HepG2 (cell line): ENCODE measurements around the gene HECTD1. TPM values are rescaled to one million over a fixed set of nuclear protein-coding genes. Genes with fewer than 3 reads are reported as not detected.
"Not testable (repeated sequence)": the region's sequence is repeated elsewhere in the genome, so short reads cannot be mapped to it uniquely, and the experiment has no call there.

Experiments
- ATAC-seq: fragments of 200-7000 bp; cut with Tn5 transposase; 3 replicates; pipeline ENCODE4 v1.9.1; 2020; ENCODE audit warnings: mild to moderate bottlenecking, moderate library complexity
- BruUV-seq: library from RNA; stranded (reverse); fragments of 400-500 nt; replicated peaks from 2 replicates; lab custom pipeline; 2021; lab: Mats Ljungman, UMichigan
- CTCF ChIA-PET: fragments of 300-600 bp; formaldehyde crosslinking; extraction: SDS; loops from one replicate; lab custom pipeline; 2021; ENCODE audit warnings: low total read pairs, inconsistent platforms, low intra/inter-chr PET ratio; lab: Yijun Ruan, JAX
- POLR2A ChIA-PET: fragments of 350-600 bp; sonication (Branson Sonifier 250); formaldehyde crosslinking; loops from one replicate; lab custom pipeline; 2020; ENCODE audit warnings: antibody characterized with exemption, inconsistent platforms; lab: Yijun Ruan, JAX
- DNase-seq: peaks from one replicate; pipeline ENCODE4 v3.0.0-alpha.2; 2015; ENCODE audit warnings: low spot score
- FAIRE-seq: peaks from 3 replicates; lab custom pipeline; 2011; peaks lifted over from hg19 to GRCh38; lab: Jason Lieb, UNC
- H2AFZ ChIP-seq: one replicate; pipeline ENCODE4 v1.6.1; 2011; ENCODE audit warnings: low read length, inconsistent platforms
- H3K27ac ChIP-seq: fragments of 300-600 bp; 3 replicates; pipeline ENCODE4 v1.8.0; 2011; ENCODE audit warnings: mixed run types, mild to moderate bottlenecking, mixed read lengths, low read length, inconsistent platforms; ENCODE audit not compliant: insufficient read depth; ENCODE audit errors: extremely low read length
- H3K27me3 ChIP-seq, 2 experiments: fragments of 200-600 bp in 1 of 2; 2 replicates in 1 of 2; 3 replicates in 1 of 2; pipeline versions ENCODE4 v1.6.0 to v1.8.0; 2011; ENCODE audit warnings: low read length in 2 of 2, mild to moderate bottlenecking in 2 of 2, moderate library complexity in 2 of 2, inconsistent platforms in 1 of 2; ENCODE audit not compliant: insufficient read depth in 2 of 2, control insufficient read depth in 1 of 2
- H3K36me3 ChIP-seq, 2 experiments: fragments of 200-600 bp in 1 of 2; replicated peaks in 1 of 2; 2 replicates in 1 of 2; 3 replicates in 1 of 2; pipeline versions ENCODE4 v1.5.1 to v1.8.0; 2011; ENCODE audit warnings: low read length in 2 of 2, inconsistent platforms in 1 of 2; ENCODE audit not compliant: insufficient read depth in 2 of 2, control insufficient read depth in 1 of 2
- H3K4me1 ChIP-seq: 2 replicates; pipeline ENCODE4 v1.5.1; 2012; ENCODE audit warnings: low read length, inconsistent platforms; ENCODE audit not compliant: insufficient read depth
- H3K4me2 ChIP-seq: 2 replicates; pipeline ENCODE4 v1.6.0; 2011; ENCODE audit warnings: low read depth, low read length, inconsistent platforms
- H3K4me3 ChIP-seq, 3 experiments: fragments of 200-600 bp in 1 of 3; sonication (generic), shearing (Covaris generic) in 1 of 3; replicated peaks in 1 of 3; 2 replicates each; pipeline ENCODE4 v1.5.1; 2011 to 2016; ENCODE audit warnings: low read length in 3 of 3, inconsistent platforms in 2 of 3, low read depth in 2 of 3, mild to moderate bottlenecking in 2 of 3, control low read depth in 1 of 3, mixed read lengths in 1 of 3; ENCODE audit not compliant: insufficient read depth in 1 of 3
- H3K79me2 ChIP-seq: one replicate; pipeline ENCODE4 v1.6.1; 2011; ENCODE audit warnings: low read length, inconsistent platforms; ENCODE audit not compliant: insufficient read depth
- H3K9ac ChIP-seq: 2 replicates; pipeline ENCODE4 v1.6.0; 2011; ENCODE audit warnings: mild to moderate bottlenecking, low read depth, low read length, inconsistent platforms; ENCODE audit not compliant: insufficient read depth
- H3K9me3 ChIP-seq: 2 replicates; pipeline ENCODE4 v1.5.1; 2012; ENCODE audit warnings: mild to moderate bottlenecking, low read length
- H4K20me1 ChIP-seq: 2 replicates; pipeline ENCODE4 v1.6.0; 2011; ENCODE audit warnings: inconsistent platforms, mild to moderate bottlenecking, low read length, moderate library complexity; ENCODE audit not compliant: insufficient read depth
- ARID2 ChIP-seq: sonication (generic); formaldehyde crosslinking; IDR thresholded peaks from 2 replicates; pipeline ENCODE4 v1.8.1; 2022; ENCODE audit warnings: mild to moderate bottlenecking, missing genetic modification reagents, borderline replicate concordance
- KAT7 ChIP-seq: IDR thresholded peaks from 2 replicates; pipeline ENCODE4 v1.6.1; 2018; ENCODE audit warnings: borderline replicate concordance, missing compliant biosample characterization
- NR2F2 ChIP-seq: IDR thresholded peaks from 2 replicates; pipeline ENCODE4 v1.6.1; 2012; ENCODE audit warnings: low read depth, inconsistent platforms, borderline replicate concordance
- RBFOX2 ChIP-seq: fragments of 200-400 bp; formaldehyde crosslinking; IDR thresholded peaks from 2 replicates; pipeline ENCODE4 v1.6.1; 2017; ENCODE audit warnings: low read depth, mild to moderate bottlenecking, low read length
- SP4 ChIP-seq: sonication (generic); formaldehyde crosslinking; IDR thresholded peaks from 2 replicates; pipeline ENCODE4 v1.8.1; 2023; ENCODE audit warnings: mild to moderate bottlenecking, missing genetic modification reagents
- TCF12 ChIP-seq, 2 experiments: fragments of 450-650 bp in 1 of 2; sonication (generic) in 1 of 2; formaldehyde crosslinking in 1 of 2; IDR thresholded peaks; 2 replicates each; pipeline versions ENCODE4 v1.6.1 to v1.8.0; 2017 to 2022; ENCODE audit warnings: antibody characterized with exemption in 1 of 2, mild to moderate bottlenecking in 1 of 2, missing genetic modification reagents in 1 of 2, moderate library complexity in 1 of 2
- THYN1 ChIP-seq: sonication (generic); formaldehyde crosslinking; IDR thresholded peaks from 2 replicates; pipeline ENCODE4 v1.8.1; 2023; ENCODE audit warnings: low read depth, mild to moderate bottlenecking, moderate library complexity, missing genetic modification reagents, borderline replicate concordance
- ZMAT3 ChIP-seq: sonication (generic); formaldehyde crosslinking; conservative IDR thresholded peaks from 2 replicates; pipeline ENCODE4 v1.7.0; 2021; ENCODE audit warnings: missing genetic modification reagents
- WGBS: methylation state at CpG from one replicate; pipeline ENCODE4 v1.1.6; 2017; ENCODE audit warnings: low lambda C conversion rate; 5-methylcytosine and 5-hydroxymethylcytosine counted together
- in situ Hi-C: cut with HindIII; loops from 2 replicates; pipeline ENCODE4 v1.10.0; 2017; ENCODE audit warnings: low pct_unique_long_range_greater_than_20kb; ENCODE audit not compliant: extremely low pct_ligation_motif_present
- intact Hi-C: fragments of 100-400 bp; cut with micrococcal nuclease; formaldehyde crosslinking; loops from one replicate; pipeline ENCODE4 v1.10.0; 2022; ENCODE audit not compliant: unreplicated experiment
- polyA plus RNA-seq, 8 experiments: library from polyadenylated mRNA; depleted of rRNA in 3 of 8; stranded (reverse) in 7 of 8; unstranded in 1 of 8; fragments of >200 nt; fragmentation: Illumina TruSeq in 4 of 8; extraction: Trizol in 4 of 8; gene quantifications; 2 replicates each; pipeline versions ENCODE4 v1.2.1 to v1.2.3, GENCODE V29; 2011 to 2016; ENCODE audit warnings: low read depth in 4 of 8, missing spikeins in 1 of 8, mixed read lengths in 1 of 8; ENCODE audit not compliant: insufficient read depth in 1 of 8
- total RNA-seq, 5 experiments: library from RNA; depleted of rRNA; stranded (reverse); fragments of >200 nt; fragmentation: Illumina TruSeq; extraction: Trizol; gene quantifications; 2 replicates each; pipeline ENCODE4 v1.2.3, GENCODE V29; 2016; ENCODE audit warnings: low read depth in 1 of 5

Gene HECTD1
- total and polyA plus RNA-seq, 2 of the 13 experiments (the other 11 are each of a cell fraction or from before 2014, with no cell fraction given): 312 to 560 TPM

DNA sequence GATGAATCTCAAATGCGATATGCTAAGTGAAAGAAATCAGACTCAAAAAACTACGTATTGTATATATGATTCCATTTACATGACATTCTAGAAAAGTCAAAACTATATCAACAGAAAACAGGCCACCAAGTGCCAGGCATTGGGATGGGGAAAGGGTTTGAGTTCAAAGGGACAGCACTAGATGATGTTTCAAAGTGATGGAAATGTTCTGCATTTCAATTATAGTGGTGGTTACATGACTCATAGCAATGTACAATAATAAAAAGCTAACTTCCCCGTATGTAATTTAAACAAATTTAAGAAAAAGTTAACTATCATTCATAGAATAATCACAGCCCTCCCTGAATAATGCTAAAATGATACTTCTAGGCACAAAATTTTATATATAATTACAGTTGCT is 13.5 kb downstream of the HECTD1 start (continued):
- TF ChIP-seq RBFOX2 (0 out of 2 replicates have a peak, but pooled peaks have one; percentile 24), NR2F2 (no peak), TCF12 (IDR thresholded peaks at IDR 0.05) (0 out of 2 replicates have a peak, but pooled peaks have one; percentile 26), TCF12 (CRISPR knock-in tag; IDR thresholded peaks at IDR 0.05) (no peak), SP4 (CRISPR knock-in tag) (no peak)

DNA sequence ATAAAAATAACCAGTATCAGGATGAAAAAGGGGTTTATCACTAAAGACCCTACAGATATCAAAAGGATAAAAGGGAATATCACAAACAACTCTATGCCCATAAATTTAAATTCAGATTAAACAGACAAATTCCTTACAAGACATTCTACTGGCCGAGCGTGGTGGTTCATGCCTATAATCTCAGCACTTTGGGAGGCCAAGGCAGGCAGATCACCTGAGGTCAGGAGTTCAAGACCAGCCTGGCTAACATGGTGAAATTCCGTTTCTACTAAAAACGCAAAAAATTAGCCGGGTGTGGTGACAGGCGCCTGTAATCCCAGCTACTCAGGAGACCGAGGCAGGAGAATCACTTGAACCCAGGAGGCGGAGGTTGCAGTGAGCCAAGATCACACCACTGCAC is 15.0 kb downstream of the HECTD1 start:
- CTCF ChIA-PET: not testable (repeated sequence)

More for the DNA sequence above, 15.0 kb downstream of the HECTD1 start:
- peaks cover 99% of the 10 kb centered on the region for H3K79me2 ChIP-seq
- H3K36me3 ChIP-seq: peaks cover 26 to 86% of the 10 kb centered on the region in 2 experiments
- in situ Hi-C loops, intact Hi-C loops, FAIRE-seq, H2AFZ ChIP-seq, H3K4me2 ChIP-seq, H3K9ac ChIP-seq, ATAC-seq, BruUV-seq, H3K27me3 ChIP-seq, DNase-seq, H3K4me3 ChIP-seq, H3K27ac ChIP-seq, H3K9me3 ChIP-seq: not testable (repeated sequence)
- 0 out of 2 replicates have a peak, but pooled peaks have one; percentile 70 for TF ChIP-seq THYN1 (CRISPR knock-in tag)
- TF ChIP-seq ARID2 (CRISPR knock-in tag): 0 out of 2 replicates have a peak, but pooled peaks have one; percentile 64
- 0 out of 2 replicates have a peak, but pooled peaks have one; percentile 68 for TF ChIP-seq KAT7 (CRISPR knock-in tag)
- TF ChIP-seq ZMAT3: 0 out of 2 replicates have a peak, but pooled peaks have one; percentile 32
- 93% methylated on average over 8 of the region's 8 CpGs for WGBS
- H4K20me1 ChIP-seq: peaks cover 41% of the 10 kb centered on the region
- peaks cover 30% of the 10 kb centered on the region for H3K4me1 ChIP-seq
- POLR2A ChIA-PET: interaction anchor here (0.7 to 6.4 kb wide), 2 partner anchors 15 to 262 kb away, joined by 3 to 40 read pairs; partner anchors contain the start of gene HECTD1
